HG02571 (cell line): ENCODE results near the gene ANKS1A.
"Not testable (repeated sequence)": the region's sequence is repeated elsewhere in the genome, so short reads cannot be mapped to it uniquely, and the experiment has no call there.

Experiments used
- ATAC-seq: cut with Tn5 transposase; IDR thresholded peaks from one replicate; pipeline ENCODE4 v1.9.1; 2021; ENCODE audit warnings: mild to moderate bottlenecking, moderate library complexity; ENCODE audit not compliant: unreplicated experiment

Gene ANKS1A

GRCh38 chr6:34990971-34991560 is 102.0 kb downstream of the ANKS1A start:
- ATAC-seq = no peak

GRCh38 chr6:34992376-34992775 is 103.3 kb downstream of the ANKS1A start:
- ATAC-seq = no peak

- no peak for ATAC-seq
These were observed 104.2 kb downstream of the ANKS1A start for GRCh38 chr6:34993213-34993612.

GRCh38 chr6:34994693-34995092 is 105.6 kb downstream of the ANKS1A start:
- ATAC-seq = no peak

DNA sequence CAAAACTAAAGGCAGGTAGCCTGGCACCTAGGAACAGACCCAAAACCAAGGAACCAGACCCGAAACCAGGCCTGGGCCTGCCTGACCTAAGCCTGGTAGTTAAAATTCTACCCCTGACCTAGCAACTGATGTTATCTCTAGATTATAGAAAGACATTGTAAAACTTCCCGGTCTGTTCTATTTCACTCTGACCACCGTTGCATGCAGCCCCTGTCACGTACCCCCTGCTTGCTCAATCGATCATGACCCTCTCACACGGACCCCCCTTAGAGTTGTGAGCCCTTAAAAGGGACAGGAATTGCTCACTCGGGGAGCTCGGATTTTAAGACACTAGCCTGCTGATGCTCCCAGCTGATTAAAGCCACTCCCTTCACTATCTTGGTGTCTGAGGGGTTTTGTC is 109.4 kb downstream of the ANKS1A start:
- not testable (repeated sequence) for ATAC-seq

DNA sequence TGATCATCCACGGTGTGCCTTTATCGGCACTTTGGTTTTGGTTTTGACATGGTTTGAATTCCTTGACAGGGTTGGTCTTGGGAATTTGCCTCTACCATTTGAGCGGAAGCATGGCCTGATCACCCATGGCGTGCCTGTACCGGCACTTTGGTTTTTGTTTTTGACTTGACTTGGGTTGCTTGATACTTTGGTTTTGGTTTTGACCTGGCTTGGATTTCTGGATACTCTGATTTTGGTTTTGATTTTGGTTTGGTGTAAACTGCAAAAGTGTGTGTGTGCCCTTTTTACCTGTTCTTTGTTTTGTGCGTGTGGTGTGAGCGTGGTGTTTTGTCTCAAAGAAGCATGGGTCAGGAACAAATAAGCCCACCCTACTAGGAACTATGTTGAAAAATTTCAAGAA is 110.1 kb downstream of the ANKS1A start:
- not testable (repeated sequence) for ATAC-seq

DNA sequence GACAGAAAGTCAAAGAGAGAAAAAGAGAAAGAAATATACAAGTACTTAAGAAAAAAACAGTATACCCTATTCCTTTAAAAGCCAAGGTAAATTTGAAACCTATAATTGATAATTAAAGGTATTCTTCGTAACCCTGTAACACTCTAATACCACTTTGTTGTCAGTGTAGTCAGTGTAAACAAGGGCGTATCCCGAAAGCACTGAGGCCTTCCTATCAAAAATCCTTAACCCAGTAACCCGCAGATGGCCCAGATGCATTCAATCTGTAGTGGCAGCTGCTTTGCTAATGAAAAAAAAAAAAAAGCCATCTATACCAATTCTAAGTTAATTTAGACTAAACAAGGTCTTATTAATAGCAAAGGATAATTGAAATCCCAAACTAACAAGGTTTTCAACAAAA is 110.9 kb downstream of the ANKS1A start:
- not testable (repeated sequence) for ATAC-seq

DNA sequence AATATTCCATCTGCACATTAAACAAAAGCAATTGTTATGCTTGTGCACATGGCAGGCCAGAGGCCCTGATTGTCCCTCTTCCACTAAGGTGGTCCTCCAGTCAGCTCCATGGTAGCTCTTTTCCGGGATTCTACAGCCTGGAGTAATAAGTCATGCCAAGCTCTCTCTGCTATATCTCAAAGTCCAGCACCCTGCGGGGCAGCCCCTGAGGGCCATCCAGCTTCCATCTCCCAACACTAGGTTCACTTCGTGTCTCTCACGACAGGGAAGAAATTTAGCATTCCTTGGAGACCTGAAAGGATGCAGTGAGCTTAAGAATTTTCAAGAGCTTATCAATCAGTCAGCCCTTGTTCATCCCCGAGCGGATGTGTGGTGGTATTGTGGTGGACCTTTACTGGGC is 112.3 kb downstream of the ANKS1A start:
- not testable (repeated sequence) for ATAC-seq

GRCh38 chr6:35003886-35004530 is 115.0 kb downstream of the ANKS1A start:
- ATAC-seq = not testable (repeated sequence)

DNA sequence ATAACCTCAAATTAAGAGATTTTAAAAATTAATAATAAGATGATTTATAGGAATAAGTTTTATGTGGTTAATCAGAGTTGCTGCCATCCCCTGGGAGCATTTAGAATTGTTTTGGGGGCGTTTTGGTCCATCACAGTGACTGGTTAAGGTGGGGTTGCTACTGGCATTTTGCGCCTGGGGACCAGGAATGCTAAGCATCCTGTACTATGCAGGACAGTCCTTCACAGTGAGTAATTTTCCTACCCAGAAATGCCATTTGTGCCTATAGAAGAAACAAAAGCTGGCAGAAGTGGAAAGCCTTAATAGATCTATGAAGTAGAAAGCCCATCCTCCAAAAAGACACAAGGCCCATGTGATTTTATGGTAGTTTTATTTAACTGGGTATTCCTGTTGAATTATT is 118.0 kb downstream of the ANKS1A start:
- no peak for ATAC-seq

DNA sequence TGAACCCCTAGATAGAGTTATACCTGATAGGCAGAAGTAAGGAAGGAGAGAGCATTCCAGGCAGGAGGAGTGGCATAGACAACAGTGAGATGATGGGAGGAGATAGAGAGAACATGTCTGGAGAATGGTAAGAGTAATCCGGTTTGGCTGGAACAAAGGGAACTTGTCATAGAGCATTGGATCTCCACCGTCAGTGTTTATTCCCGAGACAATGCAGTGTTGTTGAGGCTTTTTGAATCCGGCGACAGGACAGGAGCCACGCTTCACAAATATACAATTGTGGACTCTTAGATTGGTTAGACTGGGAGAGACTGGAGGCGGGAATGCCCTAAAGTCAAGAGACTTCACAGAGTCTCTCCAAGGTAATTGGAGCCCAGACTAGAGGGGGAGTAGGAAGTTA is 119.8 kb downstream of the ANKS1A start:
- no peak for ATAC-seq

- ATAC-seq = no peak
These were observed 122.3 kb downstream of the ANKS1A start for GRCh38 chr6:35011096-35012041.

DNA sequence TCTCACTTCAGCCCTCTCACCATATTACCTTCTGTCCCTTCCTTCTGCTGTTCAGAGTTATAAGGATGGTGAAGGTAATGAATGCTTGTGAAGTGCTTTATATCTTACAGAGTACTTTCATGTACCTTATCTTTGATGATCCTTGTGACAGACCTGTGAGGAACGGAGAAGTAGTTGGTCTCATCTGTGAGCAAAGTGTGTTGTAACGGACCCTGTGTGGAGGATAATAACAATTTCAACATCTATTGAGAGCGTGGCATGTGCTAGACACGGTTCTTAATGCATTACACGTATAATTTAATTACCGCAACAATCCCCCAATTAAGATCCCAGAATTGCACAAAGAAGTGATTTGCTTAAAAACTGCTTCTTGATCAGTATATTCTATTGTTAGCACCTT is 124.6 kb downstream of the ANKS1A start:
- ATAC-seq = no peak

DNA sequence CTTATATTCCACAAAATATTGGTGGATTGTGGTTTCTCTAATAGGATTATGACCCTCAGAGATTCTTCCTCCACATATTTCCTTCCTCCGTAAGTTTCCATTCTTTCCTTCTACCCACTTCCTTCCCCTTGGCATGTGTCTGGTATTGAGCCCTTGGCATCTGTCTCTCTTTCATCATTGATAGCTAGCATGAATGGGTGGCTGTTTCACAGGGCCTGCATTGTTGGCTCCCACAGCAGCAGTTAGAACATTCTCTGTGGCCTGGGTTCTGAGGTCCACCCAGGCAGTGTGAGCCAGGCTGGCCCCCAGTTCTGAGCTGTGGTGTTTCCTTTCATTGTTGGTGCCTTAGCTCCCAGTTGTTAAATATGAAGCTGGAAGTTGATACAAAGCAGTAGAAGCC is 125.3 kb downstream of the ANKS1A start:
- no peak for ATAC-seq

DNA sequence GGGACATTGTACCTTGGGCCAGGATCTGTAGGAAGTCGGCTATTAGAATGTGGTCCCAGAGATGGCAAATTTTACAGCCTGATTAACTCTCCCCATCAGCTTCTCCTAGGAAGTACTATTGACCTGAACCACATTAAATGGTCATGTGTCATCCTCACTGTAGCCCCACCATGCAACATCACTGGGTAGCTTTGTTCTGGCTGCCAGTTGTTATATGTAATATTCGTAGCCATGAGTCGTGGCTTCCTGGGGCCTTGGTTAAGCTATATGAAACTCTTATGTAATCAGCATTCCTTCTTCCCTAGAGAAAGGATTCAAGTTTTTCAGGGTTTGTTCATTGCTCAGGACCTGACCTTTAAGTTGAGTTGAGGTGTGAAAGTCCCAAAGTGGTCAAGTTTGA is 125.7 kb downstream of the ANKS1A start:
- ATAC-seq = no peak

DNA sequence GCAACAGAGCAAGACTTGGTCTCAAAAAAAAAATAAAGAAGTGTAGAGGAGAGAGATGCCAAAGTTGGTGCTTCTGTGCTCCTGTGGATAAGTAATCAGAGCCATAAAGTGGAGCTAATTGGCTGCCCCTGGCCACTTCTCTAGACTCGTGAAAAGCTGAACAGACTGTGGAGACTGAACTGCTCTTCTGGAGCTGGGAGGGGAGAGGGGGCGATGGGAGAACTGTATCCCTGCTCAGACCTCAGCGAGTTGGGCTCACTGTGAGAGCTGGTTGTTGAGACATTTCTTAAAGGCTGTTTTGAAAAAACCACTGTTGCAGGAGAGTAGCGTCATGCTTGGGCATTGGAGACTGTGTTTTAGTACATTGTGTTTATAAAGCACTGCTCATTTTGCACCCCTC is 126.4 kb downstream of the ANKS1A start:
- no peak for ATAC-seq

DNA sequence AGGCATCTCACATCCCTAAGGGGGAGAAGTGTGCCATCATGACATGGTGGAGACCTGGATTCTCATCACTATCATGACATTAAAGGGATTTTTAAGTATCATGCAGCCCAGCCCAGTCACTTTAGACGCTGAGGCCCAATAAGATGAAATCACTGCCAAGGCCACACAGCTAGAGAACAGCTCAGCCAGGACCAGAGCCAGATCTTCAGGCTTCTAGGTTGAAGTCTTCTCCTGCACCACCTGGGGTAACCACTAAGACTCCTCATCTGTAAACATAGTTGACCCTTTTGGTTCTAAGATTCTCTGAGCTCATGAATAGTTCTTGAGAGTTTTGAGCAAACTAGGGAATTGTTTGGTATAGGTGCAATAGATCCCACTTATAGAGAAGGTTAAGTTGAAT is 126.9 kb downstream of the ANKS1A start:
- ATAC-seq = no peak

DNA sequence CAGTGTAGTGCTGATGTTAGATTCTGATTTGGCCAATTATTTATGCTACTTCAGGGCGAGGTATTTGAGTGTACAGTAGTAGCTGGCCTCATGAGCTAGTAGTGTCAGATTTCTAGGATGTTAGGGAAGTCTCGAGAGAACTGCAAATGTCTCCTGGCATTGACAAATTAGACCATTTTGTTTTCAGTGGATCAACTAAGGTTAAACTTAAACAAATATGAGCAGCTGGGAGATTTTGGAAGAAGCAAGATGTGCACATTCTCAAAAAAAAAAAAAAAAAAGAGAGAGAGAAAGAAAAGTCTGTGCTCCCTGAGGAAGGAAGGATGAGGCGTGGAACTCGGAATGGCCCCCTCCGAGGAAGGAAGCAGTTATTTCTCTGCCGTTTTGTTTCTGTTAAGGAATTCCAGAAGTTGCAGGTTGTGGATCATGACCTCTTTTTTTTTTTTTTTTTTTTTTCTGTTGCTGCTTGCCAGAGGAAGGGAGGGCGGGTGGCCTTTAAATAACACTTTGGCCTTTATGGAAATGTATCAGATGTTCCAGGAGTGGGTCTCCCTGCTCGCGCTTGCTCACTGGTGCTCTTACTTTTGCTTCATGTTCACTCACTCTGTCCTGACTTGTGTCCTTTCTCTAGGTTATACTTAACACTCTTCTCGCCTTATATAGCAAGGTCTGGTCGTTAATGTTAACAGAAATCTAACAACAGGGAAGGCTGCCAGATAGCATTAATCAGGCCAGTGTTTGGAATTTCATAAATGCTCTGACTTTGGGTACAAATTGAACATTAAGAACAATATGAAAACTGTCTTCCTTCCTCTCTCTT is 127.7 kb downstream of the ANKS1A start:
- ATAC-seq = no peak

- ATAC-seq = no peak
These were observed 128.5 kb downstream of the ANKS1A start for GRCh38 chr6:35017411-35018181.

GRCh38 chr6:35018182-35018519 is 129.1 kb downstream of the ANKS1A start:
- ATAC-seq = no peak
